Progenitor cell of endocrine pancreas (in vitro differentiated cells): ENCODE measurements around the gene PKNOX1. TPM values are rescaled to one million over a fixed set of nuclear protein-coding genes. Genes with fewer than 3 reads are reported as not detected.
"Not testable (repeated sequence)": the region's sequence is repeated elsewhere in the genome, so short reads cannot be mapped to it uniquely, and the experiment has no call there.

Experiments
- DNase-seq: peaks from one replicate; pipeline ENCODE4 v3.0.0; 2021; ENCODE audit warnings: low spot score; ENCODE audit not compliant: unreplicated experiment
- H3K27ac Mint-ChIP-seq: 2 replicates; pipeline ENCODE4 v1.8.0; 2021; ENCODE audit warnings: mild to moderate bottlenecking, moderate library complexity, mixed read lengths
- H3K27me3 Mint-ChIP-seq: 2 replicates; pipeline ENCODE4 v1.8.0; 2021; ENCODE audit warnings: mixed read lengths
- H3K36me3 Mint-ChIP-seq: 2 replicates; pipeline ENCODE4 v1.8.0; 2022; ENCODE audit warnings: mixed read lengths; ENCODE audit not compliant: insufficient read depth
- H3K4me1 Mint-ChIP-seq: 2 replicates; pipeline ENCODE4 v1.8.0; 2021; ENCODE audit warnings: low read depth, mixed read lengths
- H3K4me3 Mint-ChIP-seq: 2 replicates; pipeline ENCODE4 v1.8.0; 2021; ENCODE audit warnings: low read depth, mild to moderate bottlenecking, moderate library complexity, mixed read lengths
- H3K9me3 Mint-ChIP-seq: 2 replicates; pipeline ENCODE4 v1.8.0; 2021; ENCODE audit warnings: low read depth, mixed read lengths
- total RNA-seq: library from RNA; stranded (reverse); gene quantifications from 2 replicates; pipeline ENCODE4 v1.2.1, GENCODE V29; 2021
- TF ChIP-seq, protein P1 (sequence below): fragments of 200-600 bp; sonication (generic); IDR thresholded peaks from one replicate; pipeline ENCODE4 v1.5.0; 2021; ENCODE audit warnings: antibody characterized with exemption, mild to moderate bottlenecking; ENCODE audit not compliant: unreplicated experiment

The PKNOX1 gene
- total RNA-seq, 1 donor from 2014 or later, result 27.7 TPM

- Mint-ChIP-seq H3K27ac (no peak overlapping the region), H3K4me1 (peaks cover 5% of the 10 kb centered on the region), H3K36me3 (peaks cover under 1% of the 10 kb centered on the region), H3K9me3 (no peaks in the 10 kb centered on the region), H3K4me3 (no peak overlapping the region), H3K27me3 (no peaks in the 10 kb centered on the region)
- TF ChIP-seq, protein P1, sequence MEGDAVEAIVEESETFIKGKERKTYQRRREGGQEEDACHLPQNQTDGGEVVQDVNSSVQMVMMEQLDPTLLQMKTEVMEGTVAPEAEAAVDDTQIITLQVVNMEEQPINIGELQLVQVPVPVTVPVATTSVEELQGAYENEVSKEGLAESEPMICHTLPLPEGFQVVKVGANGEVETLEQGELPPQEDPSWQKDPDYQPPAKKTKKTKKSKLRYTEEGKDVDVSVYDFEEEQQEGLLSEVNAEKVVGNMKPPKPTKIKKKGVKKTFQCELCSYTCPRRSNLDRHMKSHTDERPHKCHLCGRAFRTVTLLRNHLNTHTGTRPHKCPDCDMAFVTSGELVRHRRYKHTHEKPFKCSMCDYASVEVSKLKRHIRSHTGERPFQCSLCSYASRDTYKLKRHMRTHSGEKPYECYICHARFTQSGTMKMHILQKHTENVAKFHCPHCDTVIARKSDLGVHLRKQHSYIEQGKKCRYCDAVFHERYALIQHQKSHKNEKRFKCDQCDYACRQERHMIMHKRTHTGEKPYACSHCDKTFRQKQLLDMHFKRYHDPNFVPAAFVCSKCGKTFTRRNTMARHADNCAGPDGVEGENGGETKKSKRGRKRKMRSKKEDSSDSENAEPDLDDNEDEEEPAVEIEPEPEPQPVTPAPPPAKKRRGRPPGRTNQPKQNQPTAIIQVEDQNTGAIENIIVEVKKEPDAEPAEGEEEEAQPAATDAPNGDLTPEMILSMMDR, result no peak
- DNase-seq, result no peak
Measured at GRCh38 chr21:42991992-42992740, 17.8 kb downstream of the PKNOX1 start.

- TF ChIP-seq, protein P1, result no peak
- H3K9me3 Mint-ChIP-seq, result peaks cover 9% of the 10 kb centered on the region
- H3K27me3 Mint-ChIP-seq, result no peaks in the 10 kb centered on the region
- peaks cover 8% of the 10 kb centered on the region for H3K36me3 Mint-ChIP-seq
- no peak overlapping the region for H3K4me3 Mint-ChIP-seq
- peaks cover 5% of the 10 kb centered on the region for H3K4me1 Mint-ChIP-seq
- H3K27ac Mint-ChIP-seq, result peak overlapping the region; percentile 20
- DNase-seq, result no peak
Measured at GRCh38 chr21:42993051-42993712, 18.8 kb downstream of the PKNOX1 start.

GRCh38 chr21:42997053-42997452 lies 22.7 kb downstream of the PKNOX1 start:
- Mint-ChIP-seq H3K27ac (no peak overlapping the region), H3K4me1 (peaks cover 3% of the 10 kb centered on the region), H3K9me3 (peaks cover 18% of the 10 kb centered on the region), H3K4me3 (no peak overlapping the region), H3K27me3 (no peaks in the 10 kb centered on the region), H3K36me3 (peaks cover 23% of the 10 kb centered on the region)
- TF ChIP-seq, protein P1, result no peak
- DNase-seq, result no peak

GRCh38 chr21:42997983-42998382 lies 23.6 kb downstream of the PKNOX1 start:
- not testable (repeated sequence) for H3K27me3 Mint-ChIP-seq, H3K4me1 Mint-ChIP-seq, DNase-seq, H3K4me3 Mint-ChIP-seq, H3K27ac Mint-ChIP-seq
- H3K36me3 Mint-ChIP-seq, result peaks cover 23% of the 10 kb centered on the region
- H3K9me3 Mint-ChIP-seq, result peaks cover 18% of the 10 kb centered on the region

- H3K27ac Mint-ChIP-seq, DNase-seq, H3K4me3 Mint-ChIP-seq, H3K27me3 Mint-ChIP-seq, H3K4me1 Mint-ChIP-seq: not testable (repeated sequence)
- Mint-ChIP-seq H3K9me3 (peaks cover 18% of the 10 kb centered on the region), H3K36me3 (peaks cover 23% of the 10 kb centered on the region)
Measured at GRCh38 chr21:42999152-42999551, 24.8 kb downstream of the PKNOX1 start.

DNA sequence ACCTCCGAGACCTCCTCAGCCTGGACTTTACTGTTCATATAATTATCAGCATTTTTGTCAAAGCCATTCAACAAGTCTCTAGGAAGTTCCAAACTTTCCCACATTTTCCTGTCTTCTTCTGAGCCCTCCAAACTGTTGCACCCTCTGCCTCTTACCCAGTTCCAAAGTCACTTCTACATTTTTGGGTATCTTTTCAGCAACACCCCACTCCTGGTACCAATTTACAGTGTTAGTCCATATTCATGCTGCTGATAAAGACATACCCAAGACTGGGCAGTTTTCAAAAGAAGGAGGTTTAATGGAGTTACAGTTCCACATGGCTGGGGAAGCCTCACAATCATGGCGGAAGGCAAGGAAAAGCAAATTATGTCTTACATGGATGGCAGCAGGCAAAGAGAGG lies 25.7 kb downstream of the PKNOX1 start:
- not testable (repeated sequence) for DNase-seq, H3K27me3 Mint-ChIP-seq, H3K27ac Mint-ChIP-seq, H3K4me3 Mint-ChIP-seq, H3K4me1 Mint-ChIP-seq
- Mint-ChIP-seq H3K9me3 (peaks cover 18% of the 10 kb centered on the region), H3K36me3 (peaks cover 25% of the 10 kb centered on the region)
